GM23338 (cell line): ENCODE data around the gene PCDHGB7. TPM values are rescaled to one million over a fixed set of nuclear protein-coding genes. Genes with fewer than 3 reads are reported as not detected.
"Not testable (repeated sequence)": the region's sequence is repeated elsewhere in the genome, so short reads cannot be mapped to it uniquely, and the experiment has no call there.

Experiments
- ATAC-seq: fragments of 200-7000 bp; cut with Tn5 transposase; 3 replicates; pipeline ENCODE4 v1.9.1; 2020
- DNase-seq: peaks from one replicate; pipeline ENCODE4 v3.0.0-alpha.2; 2015; ENCODE audit warnings: low spot score
- H2AFZ ChIP-seq: fragments of 200-600 bp; sonication (generic); 2 replicates; pipeline ENCODE4 v1.8.0; 2016; ENCODE audit warnings: antibody characterized with exemption, mild to moderate bottlenecking, moderate library complexity
- H3F3A ChIP-seq: fragments of 200-600 bp; sonication (generic); replicated peaks from 2 replicates; pipeline ENCODE4 v1.8.0; 2017; ENCODE audit warnings: antibody characterized with exemption, mixed run types, low read depth
- H3K27ac ChIP-seq: fragments of 200-600 bp; sonication (generic); 2 replicates; pipeline ENCODE4 v1.6.1; 2016; ENCODE audit warnings: low read depth
- H3K27me3 ChIP-seq: fragments of 200-600 bp; sonication (generic); 2 replicates; pipeline ENCODE4 v1.8.0; 2016; ENCODE audit warnings: mild to moderate bottlenecking, mixed run types, moderate library complexity; ENCODE audit not compliant: insufficient read depth
- H3K36me3 ChIP-seq: fragments of 200-600 bp; sonication (generic); 2 replicates; pipeline ENCODE4 v1.8.0; 2016; ENCODE audit warnings: mild to moderate bottlenecking; ENCODE audit not compliant: insufficient read depth
- H3K4me1 ChIP-seq: fragments of 200-600 bp; sonication (generic); 2 replicates; pipeline ENCODE4 v1.8.0; 2016; ENCODE audit warnings: mild to moderate bottlenecking, moderate library complexity; ENCODE audit not compliant: insufficient read depth
- H3K4me2 ChIP-seq: fragments of 200-600 bp; sonication (generic); 2 replicates; pipeline ENCODE4 v1.7.1; 2017; ENCODE audit warnings: mixed run types
- H3K4me3 ChIP-seq: fragments of 200-600 bp; sonication (generic); 2 replicates; pipeline ENCODE4 v1.6.1; 2016; ENCODE audit warnings: mixed run types
- H3K79me2 ChIP-seq: fragments of 200-600 bp; sonication (generic); replicated peaks from 2 replicates; pipeline ENCODE4 v1.8.0; 2017; ENCODE audit warnings: mild to moderate bottlenecking; ENCODE audit not compliant: insufficient read depth
- H3K9me2 ChIP-seq: fragments of 200-600 bp; sonication (generic); 2 replicates; pipeline ENCODE4 v1.8.0; 2017; ENCODE audit not compliant: insufficient read depth
- H4K20me1 ChIP-seq: fragments of 200-600 bp; sonication (generic); replicated peaks from 2 replicates; pipeline ENCODE4 v1.8.0; 2017; ENCODE audit warnings: mild to moderate bottlenecking; ENCODE audit not compliant: insufficient read depth
- H3K27ac Mint-ChIP-seq: 2 replicates; pipeline ENCODE4 v1.8.0; 2020; ENCODE audit warnings: inconsistent platforms, mild to moderate bottlenecking, moderate library complexity, mixed read lengths
- H3K27me3 Mint-ChIP-seq: 3 replicates; pipeline ENCODE4 v1.8.0; 2022; ENCODE audit warnings: low read depth, mild to moderate bottlenecking, moderate library complexity, mixed read lengths, inconsistent platforms; ENCODE audit not compliant: insufficient read depth, poor library complexity
- H3K36me3 Mint-ChIP-seq: 3 replicates; pipeline ENCODE4 v1.8.0; 2021; ENCODE audit warnings: low read depth, mild to moderate bottlenecking, inconsistent platforms, moderate library complexity, mixed read lengths
- H3K4me1 Mint-ChIP-seq: 3 replicates; pipeline ENCODE4 v1.8.0; 2020; ENCODE audit warnings: mild to moderate bottlenecking, inconsistent platforms, mixed read lengths
- H3K4me3 Mint-ChIP-seq: 3 replicates; pipeline ENCODE4 v1.8.0; 2021; ENCODE audit warnings: moderate library complexity, mild to moderate bottlenecking, inconsistent platforms, mixed read lengths
- H3K9me3 Mint-ChIP-seq: 3 replicates; pipeline ENCODE4 v1.8.0; 2020; ENCODE audit warnings: moderate library complexity, mild to moderate bottlenecking, inconsistent platforms, mixed read lengths
- CREB1 ChIP-seq: fragments of 250-450 bp; sonication (Bioruptor Pico); IDR thresholded peaks from 2 replicates; pipeline ENCODE4 v1.5.0; 2020; ENCODE audit warnings: low read depth, mild to moderate bottlenecking, moderate library complexity
- NANOG ChIP-seq: IDR thresholded peaks from 2 replicates; pipeline ENCODE4 v1.6.1; 2016; ENCODE audit warnings: antibody characterized with exemption, borderline replicate concordance
- STAT1 ChIP-seq: IDR thresholded peaks from one replicate; pipeline ENCODE4 v1.6.1; 2016; ENCODE audit warnings: antibody characterized with exemption; ENCODE audit not compliant: unreplicated experiment
- ZNF331 ChIP-seq: fragments of 250-450 bp; sonication (Bioruptor Pico); IDR thresholded peaks from 2 replicates; pipeline ENCODE4 v1.5.0; 2020; ENCODE audit warnings: low read depth, mild to moderate bottlenecking, moderate library complexity
- polyA plus RNA-seq: library from polyadenylated mRNA; unstranded; fragments of >200 nt; fragmentation: Nextera tagmentation; extraction: Ambion mirVana; gene quantifications from 2 replicates; pipeline ENCODE4 v1.2.1, GENCODE V29; 2016
- total RNA-seq: library from RNA; depleted of rRNA; stranded (reverse); fragments of >200 nt; shearing (Covaris generic); gene quantifications from 2 replicates; pipeline ENCODE4 v1.2.3, GENCODE V29; 2014
- TF ChIP-seq, protein P1 (sequence below), 2 experiments: fragments of 200-600 bp in 1 of 2; sonication (generic) in 1 of 2; conservative IDR thresholded peaks; 2 replicates each; pipeline versions ENCODE4 v1.5.1 to v1.6.1; 2016 to 2017; ENCODE audit warnings: antibody characterized with exemption in 2 of 2, low read depth in 2 of 2, mild to moderate bottlenecking in 2 of 2, moderate library complexity in 1 of 2

The PCDHGB7 gene
- total and polyA plus RNA-seq, 2 experiments from 2014 or later: 1.4 to 11.7 TPM

DNA sequence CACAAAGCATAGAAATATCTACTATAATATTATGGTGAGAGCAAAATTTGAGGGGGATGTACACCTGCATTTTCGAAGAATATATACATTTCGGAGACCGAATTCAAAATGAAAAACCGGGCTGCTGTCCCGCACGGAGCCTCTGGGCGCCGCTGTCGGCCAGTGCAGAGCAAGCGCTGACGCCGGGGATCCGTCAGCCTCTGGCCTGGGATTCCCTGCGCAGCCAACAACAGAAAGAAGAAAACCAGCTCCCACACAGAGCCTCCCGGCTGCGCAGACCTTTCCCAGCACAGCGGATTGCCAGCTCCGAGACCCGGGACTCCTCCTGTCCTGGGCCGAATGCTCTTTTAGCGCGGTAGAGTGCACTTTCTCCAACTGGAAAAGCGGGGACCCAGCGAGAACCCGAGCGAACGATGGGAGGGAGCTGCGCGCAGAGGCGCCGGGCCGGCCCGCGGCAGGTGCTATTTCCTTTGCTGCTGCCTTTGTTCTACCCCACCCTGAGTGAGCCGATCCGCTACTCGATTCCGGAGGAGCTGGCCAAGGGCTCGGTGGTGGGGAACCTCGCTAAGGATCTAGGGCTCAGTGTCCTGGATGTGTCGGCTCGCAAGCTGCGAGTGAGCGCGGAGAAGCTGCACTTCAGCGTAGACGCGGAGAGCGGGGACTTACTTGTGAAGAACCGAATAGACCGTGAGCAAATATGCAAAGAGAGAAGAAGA, 9.5 kb upstream of the PCDHGB7 start, which contains the start of gene PCDHGB6:
TSS of gene PCDHGB6 (plus strand) at position 232 of the 716 bp plus-strand sequence. CDS start at position 414, 182 bp downstream.
- H3K9me2 ChIP-seq, H3K27ac ChIP-seq, H3K4me1 Mint-ChIP-seq, H3K27ac Mint-ChIP-seq, H3K4me1 ChIP-seq, H3K79me2 ChIP-seq, H4K20me1 ChIP-seq, H3K36me3 ChIP-seq, H3F3A ChIP-seq, H3K27me3 ChIP-seq: not testable (repeated sequence)
- peak within 1 kb of the TSS; percentile 92 for H3K4me3 Mint-ChIP-seq
- peak; percentile 95 for ATAC-seq
- peaks cover 34% of the 10 kb centered on the region for H3K36me3 Mint-ChIP-seq
- peaks cover 30% of the 10 kb centered on the region for H3K9me3 Mint-ChIP-seq
- H3K27me3 Mint-ChIP-seq: peaks cover 12% of the 10 kb centered on the region
- TF ChIP-seq, protein P1, sequence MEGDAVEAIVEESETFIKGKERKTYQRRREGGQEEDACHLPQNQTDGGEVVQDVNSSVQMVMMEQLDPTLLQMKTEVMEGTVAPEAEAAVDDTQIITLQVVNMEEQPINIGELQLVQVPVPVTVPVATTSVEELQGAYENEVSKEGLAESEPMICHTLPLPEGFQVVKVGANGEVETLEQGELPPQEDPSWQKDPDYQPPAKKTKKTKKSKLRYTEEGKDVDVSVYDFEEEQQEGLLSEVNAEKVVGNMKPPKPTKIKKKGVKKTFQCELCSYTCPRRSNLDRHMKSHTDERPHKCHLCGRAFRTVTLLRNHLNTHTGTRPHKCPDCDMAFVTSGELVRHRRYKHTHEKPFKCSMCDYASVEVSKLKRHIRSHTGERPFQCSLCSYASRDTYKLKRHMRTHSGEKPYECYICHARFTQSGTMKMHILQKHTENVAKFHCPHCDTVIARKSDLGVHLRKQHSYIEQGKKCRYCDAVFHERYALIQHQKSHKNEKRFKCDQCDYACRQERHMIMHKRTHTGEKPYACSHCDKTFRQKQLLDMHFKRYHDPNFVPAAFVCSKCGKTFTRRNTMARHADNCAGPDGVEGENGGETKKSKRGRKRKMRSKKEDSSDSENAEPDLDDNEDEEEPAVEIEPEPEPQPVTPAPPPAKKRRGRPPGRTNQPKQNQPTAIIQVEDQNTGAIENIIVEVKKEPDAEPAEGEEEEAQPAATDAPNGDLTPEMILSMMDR (conservative IDR thresholded peaks at IDR 0.05; ENCODE audit: low read depth in 2 of 2): peak; percentile 81
- TF ChIP-seq CREB1 (CRISPR knock-in tag): peak; percentile 67
- Histone ChIP-seq H2AFZ (peak within 1 kb of the TSS; percentile 84), H3K4me3 (peak within 1 kb of the TSS; percentile 86), H3K4me2 (peak within 1 kb of the TSS; percentile 88)
- peak; percentile 89 for DNase-seq

DNA sequence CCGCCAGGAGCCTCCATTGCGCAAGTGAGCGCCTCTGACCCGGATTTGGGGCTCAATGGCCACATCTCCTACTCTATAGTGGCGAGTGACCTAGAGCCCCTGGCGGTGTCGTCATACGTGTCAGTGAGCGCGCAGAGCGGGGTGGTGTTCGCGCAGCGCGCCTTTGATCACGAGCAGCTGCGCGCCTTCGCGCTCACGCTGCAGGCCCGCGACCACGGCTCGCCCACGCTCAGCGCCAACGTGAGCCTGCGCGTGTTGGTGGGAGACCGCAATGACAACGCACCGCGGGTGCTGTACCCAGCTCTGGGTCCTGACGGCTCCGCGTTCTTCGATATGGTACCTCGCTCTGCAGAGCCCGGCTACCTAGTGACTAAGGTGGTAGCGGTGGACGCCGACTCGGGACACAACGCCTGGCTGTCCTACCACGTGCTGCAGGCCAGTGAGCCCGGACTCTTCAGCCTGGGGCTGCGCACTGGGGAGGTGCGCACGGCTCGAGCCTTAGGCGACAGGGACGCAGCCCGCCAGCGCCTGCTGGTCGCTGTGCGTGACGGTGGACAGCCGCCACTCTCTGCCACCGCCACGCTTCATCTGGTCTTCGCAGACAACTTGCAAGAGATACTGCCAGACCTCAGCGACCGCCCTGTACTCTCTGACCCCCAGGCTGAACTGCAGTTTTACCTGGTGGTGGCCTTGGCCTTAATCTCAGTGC, 7.7 kb upstream of the PCDHGB7 start:
- Histone ChIP-seq H4K20me1 (peaks cover 7% of the 10 kb centered on the region; the same call in 1 of the 2 replicates), H3K4me1 (peaks cover 5% of the 10 kb centered on the region), H3K4me3 (no peak overlapping the region), H3F3A (no peaks in the 10 kb centered on the region), H2AFZ (no peak overlapping the region), H3K27me3 (peaks cover 8% of the 10 kb centered on the region), H3K79me2 (0 out of 2 replicates have a peak, but pooled peaks cover 4% of the 10 kb centered on the region), H3K4me2 (no peak overlapping the region), H3K9me2 (no peaks in the 10 kb centered on the region), H3K36me3 (no peaks in the 10 kb centered on the region), H3K27ac (no peak overlapping the region)
- Mint-ChIP-seq H3K9me3 (peaks cover 37% of the 10 kb centered on the region), H3K27ac (no peak overlapping the region), H3K4me1 (peaks cover 8% of the 10 kb centered on the region), H3K4me3 (peak overlapping the region; percentile 28; the same call in 1 of the 3 replicates), H3K27me3 (peaks cover 15% of the 10 kb centered on the region), H3K36me3 (peaks cover 39% of the 10 kb centered on the region)
- DNase-seq (no peak), ATAC-seq (no peak)
- TF ChIP-seq CREB1 (CRISPR knock-in tag) (no peak), NANOG (no peak), STAT1 (no peak), ZNF331 (CRISPR knock-in tag) (no peak)
- TF ChIP-seq, protein P1 (conservative IDR thresholded peaks at IDR 0.05; ENCODE audit: low read depth in 2 of 2): no peak
